Measurements from ENCODE around the gene POLE3.
"Not testable (repeated sequence)": the region's sequence is repeated elsewhere in the genome, so short reads cannot be mapped to it uniquely, and the experiment has no call there.

GRCh38 chr9:113406873-113407511 lies 3.5 kb downstream of the POLE3 start:
- TF ChIP-seq CTCF (IDR thresholded peaks at IDR 0.05; ENCODE audit: extremely low read depth in 1 of 2, insufficient read depth in 1 of 2, low read depth in 1 of 2, low read length in 2 of 2), result peak; percentile 61 to 77
- not testable (repeated sequence) for TF ChIP-seq POLR2AphosphoS5 (IDR thresholded peaks at IDR 0.05; ENCODE audit: insufficient read depth, low read depth, low read length); POLR2A (IDR thresholded peaks at IDR 0.05; ENCODE audit: low read depth, low read length); EZH2 (IDR thresholded peaks at IDR 0.05; ENCODE audit: borderline replicate concordance, low read depth, low read length, severe bottlenecking)
